Mesendoderm (in vitro differentiated cells): Measurements from ENCODE around the gene LYST.

Experiments
- DNase-seq: peaks from one replicate; pipeline ENCODE4 v3.0.0; 2013
- H2AK5ac ChIP-seq: 2 replicates; pipeline ENCODE4 v1.6.1; 2013; ENCODE audit warnings: low read length, inconsistent platforms
- H2BK120ac ChIP-seq: 2 replicates; pipeline ENCODE4 v1.6.1; 2013; ENCODE audit warnings: low read depth, mild to moderate bottlenecking, low read length, moderate library complexity, mixed read lengths
- H2BK15ac ChIP-seq: replicated peaks from 2 replicates; pipeline ENCODE4 v1.6.1; 2013; ENCODE audit warnings: low read depth, mild to moderate bottlenecking, moderate library complexity
- H2BK5ac ChIP-seq: 2 replicates; pipeline ENCODE4 v1.6.1; 2013; ENCODE audit warnings: low read length, inconsistent platforms
- H3K18ac ChIP-seq: 2 replicates; pipeline ENCODE4 v1.6.1; 2013; ENCODE audit warnings: mild to moderate bottlenecking, low read length, mixed read lengths
- H3K23ac ChIP-seq: one replicate; pipeline ENCODE4 v1.6.1; 2013; ENCODE audit warnings: low read length
- H3K27ac ChIP-seq: 2 replicates; pipeline ENCODE4 v1.5.1; 2013; ENCODE audit warnings: low read depth, mild to moderate bottlenecking, inconsistent platforms, low read length, moderate library complexity
- H3K27me3 ChIP-seq: 2 replicates; pipeline ENCODE4 v1.6.1; 2013; ENCODE audit warnings: low read length, control low read depth, mild to moderate bottlenecking, inconsistent platforms; ENCODE audit not compliant: insufficient read depth, poor library complexity
- H3K36me3 ChIP-seq: 2 replicates; pipeline ENCODE4 v1.6.1; 2013; ENCODE audit warnings: low read length, inconsistent platforms; ENCODE audit not compliant: control insufficient read depth, insufficient read depth
- H3K4ac ChIP-seq: one replicate; pipeline ENCODE4 v1.6.1; 2013; ENCODE audit warnings: low read depth, mild to moderate bottlenecking, low read length, moderate library complexity
- H3K4me1 ChIP-seq: 2 replicates; pipeline ENCODE4 v1.6.1; 2013; ENCODE audit warnings: low read depth, low read length, inconsistent platforms; ENCODE audit not compliant: control insufficient read depth
- H3K4me2 ChIP-seq: 2 replicates; pipeline ENCODE4 v1.6.1; 2013; ENCODE audit warnings: low read length
- H3K4me3 ChIP-seq: 2 replicates; pipeline ENCODE4 v1.5.1; 2013; ENCODE audit warnings: mild to moderate bottlenecking, low read length
- H3K56ac ChIP-seq: one replicate; pipeline ENCODE4 v1.6.1; 2013; ENCODE audit warnings: low read length
- H3K79me1 ChIP-seq: 2 replicates; pipeline ENCODE4 v1.6.1; 2013; ENCODE audit warnings: low read length, inconsistent platforms
- H3K79me2 ChIP-seq: 2 replicates; pipeline ENCODE4 v1.6.1; 2013; ENCODE audit warnings: mild to moderate bottlenecking, low read length; ENCODE audit not compliant: control insufficient read depth, insufficient read depth
- H3K9ac ChIP-seq: 2 replicates; pipeline ENCODE4 v1.6.1; 2013; ENCODE audit warnings: low read length, inconsistent platforms
- H4K5ac ChIP-seq: one replicate; pipeline ENCODE4 v1.6.1; 2013; ENCODE audit warnings: low read length
- H4K8ac ChIP-seq: one replicate; pipeline ENCODE4 v1.6.1; 2013; ENCODE audit warnings: low read depth, mild to moderate bottlenecking, control low read depth, low read length, moderate library complexity
- WGBS: extraction: QIAGEN DNeasy Blood & Tissue Kit; methylation state at CpG from one replicate; pipeline ENCODE4 v1.1.7; 2013; ENCODE audit warnings: low lambda C conversion rate, missing lambda C conversion rate; ENCODE audit not compliant: insufficient coverage; ENCODE audit errors: extremely low coverage; 5-methylcytosine and 5-hydroxymethylcytosine counted together

LYST gene

GRCh38 chr1:235883261-235883927 lies 16.7 kb upstream of the LYST start:
- H2BK15ac ChIP-seq, result no peak overlapping the region

GRCh38 chr1:235882816-235883215 lies 16.1 kb upstream of the LYST start:
- Histone ChIP-seq H3K79me2 (no peaks in the 10 kb centered on the region), H2BK5ac (no peak overlapping the region), H2BK15ac (no peak overlapping the region), H3K79me1 (no peaks in the 10 kb centered on the region), H3K27ac (no peak overlapping the region), H3K18ac (no peak overlapping the region), H2BK120ac (no peak overlapping the region), H2AK5ac (no peak overlapping the region), H3K56ac (no peak overlapping the region), H3K36me3 (no peaks in the 10 kb centered on the region), H3K4ac (no peak overlapping the region), H3K4me1 (no peaks in the 10 kb centered on the region), H4K5ac (no peak overlapping the region), H3K9ac (no peak overlapping the region), H3K4me3 (no peak overlapping the region), H3K4me2 (no peak overlapping the region), H3K27me3 (no peaks in the 10 kb centered on the region), H4K8ac (no peak overlapping the region), H3K23ac (no peak overlapping the region)
- no peak for DNase-seq
- WGBS, result no CpG with 5 or more reads among the region's 6 CpGs

More at GRCh38 chr1:235883261-235883927, 16.7 kb upstream of the LYST start:
- Histone ChIP-seq H3K79me1 (no peaks in the 10 kb centered on the region), H2BK120ac (no peak overlapping the region), H2AK5ac (no peak overlapping the region), H3K4me3 (no peak overlapping the region), H3K4ac (no peak overlapping the region), H4K8ac (no peak overlapping the region), H3K4me1 (no peaks in the 10 kb centered on the region), H3K18ac (no peak overlapping the region), H3K4me2 (no peak overlapping the region), H2BK5ac (no peak overlapping the region), H3K27me3 (no peaks in the 10 kb centered on the region), H3K23ac (no peak overlapping the region), H3K56ac (no peak overlapping the region), H3K9ac (no peak overlapping the region), H3K27ac (no peak overlapping the region), H3K79me2 (no peaks in the 10 kb centered on the region), H4K5ac (no peak overlapping the region), H3K36me3 (no peaks in the 10 kb centered on the region)
- DNase-seq, result no peak
- WGBS, result no CpG with 5 or more reads among the region's 12 CpGs

GRCh38 chr1:235881930-235882700 lies 15.4 kb upstream of the LYST start:
- Histone ChIP-seq H3K79me1 (no peaks in the 10 kb centered on the region), H3K4me1 (no peaks in the 10 kb centered on the region), H3K27ac (no peak overlapping the region), H2BK5ac (no peak overlapping the region), H2BK15ac (no peak overlapping the region), H2BK120ac (no peak overlapping the region), H3K4ac (no peak overlapping the region), H3K36me3 (no peaks in the 10 kb centered on the region), H3K4me2 (no peak overlapping the region), H3K79me2 (no peaks in the 10 kb centered on the region), H3K9ac (no peak overlapping the region), H3K23ac (no peak overlapping the region), H3K4me3 (no peak overlapping the region), H3K56ac (no peak overlapping the region), H4K8ac (no peak overlapping the region), H2AK5ac (no peak overlapping the region), H3K18ac (no peak overlapping the region), H3K27me3 (no peaks in the 10 kb centered on the region), H4K5ac (no peak overlapping the region)
- no peak for DNase-seq
- WGBS, result no CpG with 5 or more reads among the region's 5 CpGs

- Histone ChIP-seq H3K4ac (no peak overlapping the region), H4K8ac (no peak overlapping the region), H3K18ac (no peak overlapping the region), H4K5ac (no peak overlapping the region), H3K23ac (no peak overlapping the region), H2AK5ac (no peak overlapping the region), H3K79me1 (no peaks in the 10 kb centered on the region), H3K9ac (no peak overlapping the region), H2BK5ac (no peak overlapping the region), H3K27me3 (no peaks in the 10 kb centered on the region), H3K4me2 (no peak overlapping the region), H2BK120ac (no peak overlapping the region), H3K4me3 (no peak overlapping the region), H2BK15ac (no peak overlapping the region), H3K27ac (no peak overlapping the region), H3K36me3 (no peaks in the 10 kb centered on the region), H3K4me1 (no peaks in the 10 kb centered on the region), H3K79me2 (no peaks in the 10 kb centered on the region), H3K56ac (no peak overlapping the region)
- no CpG with 5 or more reads among the region's 6 CpGs for WGBS
- no peak for DNase-seq
Measured at GRCh38 chr1:235878082-235878811, 11.5 kb upstream of the LYST start.

- Histone ChIP-seq H3K79me1 (no peaks in the 10 kb centered on the region), H3K36me3 (no peaks in the 10 kb centered on the region), H3K79me2 (no peaks in the 10 kb centered on the region), H3K27ac (no peak overlapping the region), H3K4ac (no peak overlapping the region), H4K5ac (no peak overlapping the region), H2BK120ac (no peak overlapping the region), H3K27me3 (no peaks in the 10 kb centered on the region), H3K23ac (no peak overlapping the region), H2AK5ac (no peak overlapping the region), H3K4me2 (no peak overlapping the region), H3K9ac (no peak overlapping the region), H3K56ac (no peak overlapping the region), H3K4me1 (no peaks in the 10 kb centered on the region), H3K4me3 (no peak overlapping the region), H3K18ac (no peak overlapping the region), H2BK15ac (no peak overlapping the region), H2BK5ac (no peak overlapping the region), H4K8ac (no peak overlapping the region)
- DNase-seq, result no peak
- WGBS, result no CpG with 5 or more reads among the region's 2 CpGs
Measured at GRCh38 chr1:235876402-235876841, 9.7 kb upstream of the LYST start.
